ENCODE measurements around the gene POLD4.

Gene POLD4

DNA sequence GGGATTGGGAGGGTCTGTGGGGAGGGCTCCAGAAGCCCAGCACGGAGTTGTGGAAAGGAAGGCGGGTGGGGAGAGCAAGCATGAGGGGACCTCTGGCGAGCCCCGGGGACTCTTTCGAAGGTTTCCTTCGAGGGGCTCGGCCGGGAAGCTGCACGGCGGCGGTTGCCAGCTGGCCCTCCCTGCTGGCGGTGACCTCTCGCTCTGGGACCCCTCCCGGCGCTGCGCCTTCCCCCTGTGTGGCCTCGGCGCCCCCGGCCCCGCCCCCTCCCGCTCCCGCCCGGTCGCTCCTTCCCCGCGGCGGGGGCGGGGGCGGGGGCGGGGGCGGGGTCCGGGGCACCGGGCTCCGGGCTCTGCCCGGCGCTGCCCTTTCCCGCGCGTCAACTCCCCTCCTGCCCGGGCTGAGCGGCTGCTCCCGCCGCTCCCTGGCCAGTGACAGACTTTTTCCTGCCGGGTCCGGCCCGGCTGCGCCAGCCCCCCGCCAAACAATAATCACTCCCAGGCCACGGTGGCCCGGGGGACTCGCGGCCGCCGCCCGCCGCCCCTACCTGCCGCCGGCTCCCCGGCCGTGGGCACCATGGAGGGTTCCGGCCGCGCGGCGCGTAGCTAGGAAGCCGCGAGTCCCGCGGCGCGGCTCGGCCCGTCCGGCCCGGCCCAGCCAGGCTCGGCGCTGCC lies 19.1 kb upstream of the POLD4 start:
- no peak for DNase-seq
- peaks cover 15% of the 10 kb centered on the region for H3K27me3 ChIP-seq (ENCODE audit: insufficient read depth, low read length)
- peak overlapping the region; percentile 57 for H4K12ac ChIP-seq (ENCODE audit: low read depth, low read length)
- peak overlapping the region; percentile 72 for H3K4me2 ChIP-seq (ENCODE audit: low read length)
- H3K79me2 ChIP-seq (ENCODE audit: control insufficient read depth, insufficient read depth, low read length, poor library complexity), result peaks cover 5% of the 10 kb centered on the region
- no peak overlapping the region for H2AK5ac ChIP-seq (ENCODE audit: low read length)
- peaks cover 28% of the 10 kb centered on the region for H3K79me1 ChIP-seq (ENCODE audit: low read length)
- peak overlapping the region; percentile 68 for H3K27ac ChIP-seq (ENCODE audit: low read depth, low read length)
- H3K36me3 ChIP-seq (ENCODE audit: control insufficient read depth in 1 of 2, insufficient read depth in 2 of 2, low read length in 2 of 2), result no peaks in the 10 kb centered on the region
- H4K8ac ChIP-seq (ENCODE audit: low read depth, low read length), result peak overlapping the region; percentile 80
- H3K23ac ChIP-seq (ENCODE audit: low read length), result no peak overlapping the region
- peaks cover 38 to 41% of the 10 kb centered on the region in 2 experiments for H3K4me1 ChIP-seq (ENCODE audit: control insufficient read depth in 1 of 2, insufficient read depth in 2 of 2, low read length in 2 of 2)
- no CpG with 5 or more reads among the region's 78 CpGs for WGBS (ENCODE audit: extremely low coverage, insufficient coverage, insufficient read length)
- peak overlapping the region; percentile 75 for H2AFZ ChIP-seq (ENCODE audit: insufficient read depth, low read length, poor library complexity)
- H3K9me3 ChIP-seq (ENCODE audit: insufficient read depth, low read depth, low read length), result peaks cover 2% of the 10 kb centered on the region
- peak overlapping the region; percentile 50 for H2BK12ac ChIP-seq (ENCODE audit: low read length)
- peak overlapping the region; percentile 88 for H3K14ac ChIP-seq (ENCODE audit: low read length)
- peak overlapping the region; percentile 96 for H4K91ac ChIP-seq (ENCODE audit: low read depth, low read length)
- peak overlapping the region; percentile 48 for H2BK5ac ChIP-seq (ENCODE audit: low read depth, low read length, poor library complexity)
- peak overlapping the region; percentile 24 for H3K4ac ChIP-seq (ENCODE audit: low read depth, low read length)
- H2BK120ac ChIP-seq (ENCODE audit: insufficient read depth, low read length, poor library complexity), result peak overlapping the region; percentile 74
- H3K9ac ChIP-seq (ENCODE audit: low read length), result peak overlapping the region; percentile 72
- peak overlapping the region; percentile 82 for H3K18ac ChIP-seq (ENCODE audit: low read length)
- peak overlapping the region; percentile 76 for H3K4me3 ChIP-seq (ENCODE audit: low read depth, low read length)

- Histone ChIP-seq H3K27ac (ENCODE audit: low read depth, low read length) (peak overlapping the region; percentile 38), H3K9me3 (ENCODE audit: insufficient read depth, low read depth, low read length) (peaks cover 2% of the 10 kb centered on the region), H2BK12ac (ENCODE audit: low read length) (peak overlapping the region; percentile 50), H3K14ac (ENCODE audit: low read length) (peak overlapping the region; percentile 56), H2BK5ac (ENCODE audit: low read depth, low read length, poor library complexity) (peak overlapping the region; percentile 27), H3K79me1 (ENCODE audit: low read length) (peaks cover 28% of the 10 kb centered on the region), H3K4me3 (ENCODE audit: low read depth, low read length) (peak overlapping the region; percentile 56), H2BK120ac (ENCODE audit: insufficient read depth, low read length, poor library complexity) (peak overlapping the region; percentile 49), H3K4me1 (ENCODE audit: control insufficient read depth in 1 of 2, insufficient read depth in 2 of 2, low read length in 2 of 2) (peaks cover 38 to 41% of the 10 kb centered on the region in 2 experiments), H3K23ac (ENCODE audit: low read length) (no peak overlapping the region), H4K12ac (ENCODE audit: low read depth, low read length) (no peak overlapping the region), H3K36me3 (ENCODE audit: control insufficient read depth in 1 of 2, insufficient read depth in 2 of 2, low read length in 2 of 2) (no peaks in the 10 kb centered on the region), H3K79me2 (ENCODE audit: control insufficient read depth, insufficient read depth, low read length, poor library complexity) (peaks cover 5% of the 10 kb centered on the region), H3K4me2 (ENCODE audit: low read length) (peak overlapping the region; percentile 66), H4K91ac (ENCODE audit: low read depth, low read length) (peak overlapping the region; percentile 86), H2AFZ (ENCODE audit: insufficient read depth, low read length, poor library complexity) (peak overlapping the region; percentile 19), H4K8ac (ENCODE audit: low read depth, low read length) (peak overlapping the region; percentile 50), H3K9ac (ENCODE audit: low read length) (peak overlapping the region; percentile 49), H3K4ac (ENCODE audit: low read depth, low read length) (peak overlapping the region; percentile 24), H3K18ac (ENCODE audit: low read length) (peak overlapping the region; percentile 54), H2AK5ac (ENCODE audit: low read length) (peak overlapping the region; percentile 27), H3K27me3 (ENCODE audit: insufficient read depth, low read length) (peaks cover 10% of the 10 kb centered on the region)
- no peak for DNase-seq
- WGBS (ENCODE audit: extremely low coverage, insufficient coverage, insufficient read length), result no CpG with 5 or more reads among the region's 16 CpGs
Observed at GRCh38 chr11:67371911-67372320, 18.6 kb upstream of the POLD4 start.

DNA sequence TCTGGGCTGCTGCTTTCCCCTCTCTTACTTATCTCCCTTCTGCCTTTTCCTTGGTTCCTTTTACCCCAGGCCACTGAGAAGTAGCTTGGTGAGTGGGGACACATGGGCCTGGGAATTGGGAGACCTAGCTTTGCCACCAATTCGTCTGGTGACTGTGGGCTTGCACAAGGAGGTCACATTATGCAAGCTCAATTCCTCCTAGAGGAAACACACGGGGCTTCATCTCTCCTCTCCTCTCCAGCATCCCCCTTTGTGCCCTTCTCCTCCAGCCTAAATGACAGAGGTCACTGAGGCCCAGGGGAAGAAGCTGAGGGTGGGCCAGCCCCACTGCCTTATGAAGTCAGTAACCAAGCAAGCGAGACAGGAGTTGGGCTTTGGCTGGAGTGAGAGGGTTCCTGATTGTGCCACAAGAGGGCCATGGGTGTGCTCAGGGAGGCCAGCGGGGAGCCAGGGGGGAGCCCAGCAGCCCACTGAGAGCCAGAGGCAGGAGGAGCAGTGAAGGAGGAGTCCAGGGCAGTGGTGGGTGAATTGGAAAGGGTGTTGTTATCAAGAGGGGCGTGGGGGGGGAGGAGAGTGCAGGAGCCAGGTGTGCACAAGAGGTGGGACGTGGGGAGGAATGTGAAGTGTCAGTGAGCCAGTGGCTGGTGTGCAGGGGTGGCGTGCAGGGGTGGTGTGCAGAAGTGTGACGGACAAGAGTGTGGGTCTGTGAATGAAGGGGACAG lies 18.0 kb upstream of the POLD4 start:
- Histone ChIP-seq H3K79me1 (ENCODE audit: low read length) (peaks cover 28% of the 10 kb centered on the region), H2AFZ (ENCODE audit: insufficient read depth, low read length, poor library complexity) (no peak overlapping the region), H3K23ac (ENCODE audit: low read length) (no peak overlapping the region), H3K18ac (ENCODE audit: low read length) (peak overlapping the region; percentile 19), H4K8ac (ENCODE audit: low read depth, low read length) (peak overlapping the region; percentile 14), H3K4me2 (ENCODE audit: low read length) (peak overlapping the region; percentile 66), H2AK5ac (ENCODE audit: low read length) (peak overlapping the region; percentile 27), H2BK5ac (ENCODE audit: low read depth, low read length, poor library complexity) (no peak overlapping the region), H2BK12ac (ENCODE audit: low read length) (no peak overlapping the region), H3K4me3 (ENCODE audit: low read depth, low read length) (no peak overlapping the region), H3K27ac (ENCODE audit: low read depth, low read length) (no peak overlapping the region), H3K4ac (ENCODE audit: low read depth, low read length) (no peak overlapping the region), H3K4me1 (ENCODE audit: control insufficient read depth in 1 of 2, insufficient read depth in 2 of 2, low read length in 2 of 2) (peaks cover 38 to 41% of the 10 kb centered on the region in 2 experiments), H3K14ac (ENCODE audit: low read length) (no peak overlapping the region), H3K9me3 (ENCODE audit: insufficient read depth, low read depth, low read length) (peaks cover 2% of the 10 kb centered on the region), H3K36me3 (ENCODE audit: control insufficient read depth in 1 of 2, insufficient read depth in 2 of 2, low read length in 2 of 2) (no peaks in the 10 kb centered on the region), H3K27me3 (ENCODE audit: insufficient read depth, low read length) (peaks cover 5% of the 10 kb centered on the region), H3K9ac (ENCODE audit: low read length) (no peak overlapping the region), H3K79me2 (ENCODE audit: control insufficient read depth, insufficient read depth, low read length, poor library complexity) (peaks cover 5% of the 10 kb centered on the region), H4K91ac (ENCODE audit: low read depth, low read length) (peak overlapping the region; percentile 86), H4K12ac (ENCODE audit: low read depth, low read length) (no peak overlapping the region), H2BK120ac (ENCODE audit: insufficient read depth, low read length, poor library complexity) (no peak overlapping the region)
- peak in 1 of 2 donors; percentile 48 for DNase-seq
- no CpG with 5 or more reads among the region's 8 CpGs for WGBS (ENCODE audit: extremely low coverage, insufficient coverage, insufficient read length)

DNA sequence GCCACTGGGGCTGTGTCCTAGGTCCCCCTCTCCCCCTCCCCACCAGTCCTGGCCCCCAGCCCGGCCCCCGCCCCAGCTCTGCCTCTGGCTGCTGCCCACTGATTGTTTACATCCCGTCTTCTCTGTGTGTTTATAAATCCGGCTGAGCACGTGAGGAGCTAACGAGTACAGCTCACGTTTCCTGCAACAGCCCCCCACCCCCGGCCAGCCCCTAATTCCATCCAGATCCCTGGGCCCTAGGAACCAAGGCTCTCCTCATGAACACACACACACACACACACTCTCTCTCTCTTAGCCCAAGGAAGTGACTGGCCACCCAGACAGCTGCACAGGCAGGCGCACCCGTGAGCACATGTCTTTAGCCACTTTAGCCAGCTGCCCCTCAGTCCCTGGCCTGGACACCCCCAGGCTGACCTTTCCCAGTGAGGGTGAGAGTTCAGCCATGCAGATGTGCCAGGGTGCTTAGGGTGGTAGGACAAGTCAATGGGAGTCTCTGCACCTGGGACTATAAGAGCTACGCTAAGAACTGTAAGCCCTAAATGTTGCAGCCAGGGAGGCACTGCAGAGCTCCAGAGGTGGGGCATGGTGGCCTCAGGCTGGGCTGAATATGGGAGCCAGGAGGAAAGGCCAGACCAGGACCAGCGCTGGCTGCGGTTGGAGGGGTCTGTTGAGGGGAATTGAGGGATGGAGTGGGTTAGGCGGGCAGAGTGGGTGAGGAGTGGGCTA lies 17.2 kb upstream of the POLD4 start:
- peak overlapping the region; percentile 52 for H3K4me2 ChIP-seq (ENCODE audit: low read length)
- DNase-seq, result no peak
- no peak overlapping the region for H2AFZ ChIP-seq (ENCODE audit: insufficient read depth, low read length, poor library complexity)
- H3K9me3 ChIP-seq (ENCODE audit: insufficient read depth, low read depth, low read length), result peaks cover 2% of the 10 kb centered on the region
- H4K12ac ChIP-seq (ENCODE audit: low read depth, low read length), result no peak overlapping the region
- H2BK5ac ChIP-seq (ENCODE audit: low read depth, low read length, poor library complexity), result no peak overlapping the region
- no peak overlapping the region for H3K23ac ChIP-seq (ENCODE audit: low read length)
- peaks cover 28% of the 10 kb centered on the region for H3K79me1 ChIP-seq (ENCODE audit: low read length)
- H3K79me2 ChIP-seq (ENCODE audit: control insufficient read depth, insufficient read depth, low read length, poor library complexity), result peaks cover 5% of the 10 kb centered on the region
- H2BK120ac ChIP-seq (ENCODE audit: insufficient read depth, low read length, poor library complexity), result no peak overlapping the region
- H2BK12ac ChIP-seq (ENCODE audit: low read length), result no peak overlapping the region
- peaks cover 38 to 41% of the 10 kb centered on the region in 2 experiments for H3K4me1 ChIP-seq (ENCODE audit: control insufficient read depth in 1 of 2, insufficient read depth in 2 of 2, low read length in 2 of 2)
- H3K9ac ChIP-seq (ENCODE audit: low read length), result no peak overlapping the region
- no CpG with 5 or more reads among the region's 14 CpGs for WGBS (ENCODE audit: extremely low coverage, insufficient coverage, insufficient read length)
- no peak overlapping the region for H3K4ac ChIP-seq (ENCODE audit: low read depth, low read length)
- H4K8ac ChIP-seq (ENCODE audit: low read depth, low read length), result no peak overlapping the region
- peak overlapping the region; percentile 25 for H4K91ac ChIP-seq (ENCODE audit: low read depth, low read length)
- no peaks in the 10 kb centered on the region for H3K27me3 ChIP-seq (ENCODE audit: insufficient read depth, low read length)
- H3K18ac ChIP-seq (ENCODE audit: low read length), result no peak overlapping the region
- no peaks in the 10 kb centered on the region for H3K36me3 ChIP-seq (ENCODE audit: control insufficient read depth in 1 of 2, insufficient read depth in 2 of 2, low read length in 2 of 2)
- H3K27ac ChIP-seq (ENCODE audit: low read depth, low read length), result peak overlapping the region; percentile 71
- H2AK5ac ChIP-seq (ENCODE audit: low read length), result no peak overlapping the region
- no peak overlapping the region for H3K14ac ChIP-seq (ENCODE audit: low read length)
- H3K4me3 ChIP-seq (ENCODE audit: low read depth, low read length), result no peak overlapping the region

All from trophoblast cell (in vitro differentiated cells and primary cell).